GM21737 (cell line): Measurements from ENCODE around the gene CAMK1D.
"Not testable (repeated sequence)": the region's sequence is repeated elsewhere in the genome, so short reads cannot be mapped to it uniquely, and the experiment has no call there.

Experiments
- ATAC-seq: cut with Tn5 transposase; IDR thresholded peaks from one replicate; pipeline ENCODE4 v1.9.1; 2021; ENCODE audit warnings: mild to moderate bottlenecking, moderate library complexity; ENCODE audit not compliant: unreplicated experiment

The CAMK1D gene

DNA sequence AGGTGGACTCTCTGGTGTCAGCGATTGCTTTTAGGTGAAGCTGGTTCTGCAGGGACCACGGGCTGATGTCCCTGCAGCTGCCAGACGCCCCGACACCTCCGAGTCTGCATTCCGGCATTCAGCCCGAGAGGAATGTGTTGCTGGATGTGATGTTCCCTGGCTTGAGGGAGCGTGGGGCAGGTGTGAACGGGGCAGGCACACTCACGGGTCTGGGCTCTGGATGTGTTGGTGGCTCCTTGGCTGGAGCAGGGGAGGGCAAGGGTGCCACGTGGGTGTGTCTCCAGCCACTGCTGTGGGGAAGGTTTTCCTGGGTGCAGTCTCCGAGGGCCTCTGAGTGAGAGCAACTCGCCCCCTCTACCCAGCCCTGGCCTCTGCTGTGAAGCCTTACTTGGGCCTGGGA, 140.5 kb downstream of the CAMK1D start:
- no peak for ATAC-seq

DNA sequence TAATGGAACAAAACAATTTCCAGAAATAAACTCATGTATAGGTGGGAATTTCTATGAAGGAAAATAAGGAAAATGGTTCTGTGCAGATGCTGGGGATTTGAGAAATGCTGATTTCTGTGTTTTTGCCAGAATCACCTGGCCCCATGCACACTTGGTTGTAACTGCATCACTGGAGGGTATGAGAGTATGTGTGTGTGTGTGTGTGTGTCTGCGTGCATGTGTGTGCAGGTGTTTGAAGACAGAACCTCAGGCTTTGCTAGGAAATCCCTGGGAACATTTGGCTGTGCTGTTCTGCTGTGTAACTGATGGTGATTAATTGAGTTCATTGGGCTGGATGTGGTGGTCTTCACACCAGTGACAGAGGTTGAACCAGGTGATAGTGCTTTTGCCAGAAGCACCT, 141.6 kb downstream of the CAMK1D start:
- no peak for ATAC-seq

DNA sequence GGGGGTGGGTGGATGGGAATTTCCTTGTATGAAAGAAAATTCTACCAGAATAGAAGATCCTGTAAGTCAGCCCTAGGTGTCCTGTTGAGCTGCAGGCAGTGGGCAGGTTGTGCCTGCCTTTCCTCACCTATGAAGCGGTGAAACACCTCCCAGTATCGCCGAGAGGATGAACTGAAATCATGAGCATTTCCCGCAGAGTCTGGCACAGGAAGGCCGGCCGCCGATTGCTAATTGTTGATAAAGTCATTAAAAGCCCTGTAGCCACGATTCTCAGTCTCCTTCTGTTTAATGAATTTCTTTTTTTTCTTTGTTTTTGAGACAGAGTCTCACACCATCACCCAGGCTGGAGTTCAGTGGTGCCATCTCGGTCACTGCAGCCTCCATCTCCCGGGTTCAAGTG, 142.1 kb downstream of the CAMK1D start:
- ATAC-seq, result no peak

DNA sequence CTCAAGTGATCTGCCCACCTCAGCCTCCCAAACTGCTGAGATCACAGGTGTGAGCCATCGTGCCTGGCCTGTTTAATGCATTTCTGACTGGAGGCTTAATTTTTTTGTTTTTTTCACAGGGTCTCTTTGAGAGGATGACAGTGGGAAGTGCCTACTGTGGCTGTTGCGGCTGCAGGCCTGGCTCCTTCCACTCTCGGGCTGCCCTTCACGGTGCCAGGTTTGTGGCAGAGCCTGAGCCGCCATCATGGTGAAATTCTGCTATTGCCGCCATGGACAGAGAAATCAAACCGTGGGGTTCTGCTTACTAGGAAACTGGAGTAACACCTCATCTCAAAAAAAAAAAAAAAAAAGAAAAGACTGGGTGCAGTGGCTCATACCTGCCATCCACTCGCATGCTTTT, 142.7 kb downstream of the CAMK1D start:
- ATAC-seq, result no peak

DNA sequence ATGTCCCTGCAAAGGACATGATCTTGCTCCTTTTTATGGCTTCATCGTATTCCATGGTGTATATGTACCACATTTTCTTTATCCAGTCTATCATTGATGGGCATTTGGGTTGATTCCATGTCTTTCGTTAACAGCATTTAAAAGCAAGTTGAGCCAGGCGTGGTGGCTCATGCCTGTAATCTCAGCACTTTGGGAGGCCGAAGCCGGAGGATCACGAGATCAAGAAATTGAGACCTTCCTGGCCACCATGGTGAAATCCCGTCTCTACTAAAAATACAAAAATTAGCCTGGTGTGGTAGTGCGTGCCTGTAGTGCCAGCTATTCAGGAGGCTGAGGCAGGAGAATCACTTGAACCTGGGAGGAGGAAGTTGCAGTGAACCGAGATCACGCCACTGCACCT, 147.7 kb downstream of the CAMK1D start:
- not testable (repeated sequence) for ATAC-seq

DNA sequence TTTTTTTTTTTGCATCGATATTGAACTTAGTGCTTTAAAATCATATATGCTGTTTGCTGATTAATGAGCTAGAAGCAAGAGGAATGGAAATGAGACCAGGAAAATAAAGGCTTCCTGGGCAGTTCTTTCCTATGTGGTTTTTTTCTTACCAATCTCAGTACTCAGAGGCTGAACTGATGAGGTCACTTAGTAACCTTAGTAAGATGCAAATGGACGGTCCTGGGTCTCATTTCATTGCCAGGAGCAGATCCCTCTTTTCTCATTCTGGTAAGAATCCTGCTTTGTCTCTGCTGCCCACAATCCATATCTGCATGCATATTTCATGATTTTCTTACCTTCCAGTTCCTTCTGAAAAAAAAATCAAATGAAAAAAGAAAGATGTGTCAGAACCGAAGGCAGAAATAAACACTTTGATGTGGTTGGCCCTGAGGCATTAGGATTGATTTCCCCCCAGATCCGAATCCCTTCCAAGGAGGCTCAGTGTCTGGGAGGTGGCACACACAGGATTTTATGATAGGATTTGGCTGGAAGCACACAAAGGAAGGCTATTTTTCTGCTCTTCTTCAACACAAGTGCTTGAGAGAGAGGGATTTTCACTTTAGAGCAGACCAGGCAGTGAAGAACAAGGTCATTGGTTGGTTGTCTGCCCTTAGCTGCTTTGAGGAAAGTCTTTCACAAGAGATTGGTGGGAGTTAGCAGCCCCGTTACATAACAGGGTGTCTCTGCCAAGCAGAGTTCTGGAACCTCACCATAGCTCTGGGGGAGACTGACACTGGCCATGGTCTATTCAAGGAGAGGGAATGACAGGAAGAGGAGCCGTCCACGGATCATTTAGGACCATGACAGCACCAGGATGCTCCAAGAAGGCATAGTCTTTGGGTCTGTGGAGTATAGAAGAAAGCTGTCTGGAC, 150.0 kb downstream of the CAMK1D start:
- no peak for ATAC-seq

DNA sequence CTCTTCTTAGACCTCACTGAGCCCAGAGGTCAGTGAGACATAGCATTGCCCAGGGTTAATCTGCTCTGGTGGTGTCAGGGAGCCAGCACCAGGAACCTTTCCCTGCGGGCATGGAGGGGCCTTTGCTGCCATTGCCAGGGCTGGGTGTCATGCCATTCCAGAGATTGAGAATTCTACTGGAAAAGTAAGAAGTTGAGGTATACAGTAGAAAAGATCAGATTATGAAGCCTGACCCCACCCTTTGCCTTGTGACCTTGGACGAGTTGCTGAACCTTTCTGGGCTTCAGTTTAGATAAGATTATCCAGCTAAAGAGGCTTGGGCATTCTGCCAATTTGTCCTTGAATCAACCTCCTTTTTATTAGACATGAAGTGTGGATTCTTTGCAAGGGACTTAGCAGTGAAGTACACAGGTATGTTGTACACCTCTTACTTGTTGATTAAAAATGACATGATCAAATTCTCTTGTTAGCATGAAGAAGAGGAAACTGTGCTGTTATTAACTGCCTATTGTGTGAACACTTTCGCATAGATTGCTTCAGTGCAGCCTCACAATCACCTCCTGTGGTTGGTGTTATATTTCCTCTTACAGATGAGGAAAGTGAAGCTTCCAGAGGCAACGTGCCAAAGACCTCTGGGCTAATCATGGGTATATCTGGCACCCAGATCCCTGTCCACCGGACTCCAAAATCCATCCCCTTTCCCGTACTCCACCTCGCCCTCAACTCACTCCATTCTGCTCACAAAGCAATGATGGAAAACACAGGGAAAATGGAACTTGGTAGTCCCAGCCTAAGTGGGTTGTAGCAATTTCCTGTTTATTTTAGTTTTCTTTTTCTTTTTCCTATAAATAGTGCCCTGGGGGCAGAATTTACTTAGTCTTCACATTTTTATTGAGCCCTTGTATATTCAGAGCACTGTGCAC, 151.3 kb downstream of the CAMK1D start:
- no peak for ATAC-seq

DNA sequence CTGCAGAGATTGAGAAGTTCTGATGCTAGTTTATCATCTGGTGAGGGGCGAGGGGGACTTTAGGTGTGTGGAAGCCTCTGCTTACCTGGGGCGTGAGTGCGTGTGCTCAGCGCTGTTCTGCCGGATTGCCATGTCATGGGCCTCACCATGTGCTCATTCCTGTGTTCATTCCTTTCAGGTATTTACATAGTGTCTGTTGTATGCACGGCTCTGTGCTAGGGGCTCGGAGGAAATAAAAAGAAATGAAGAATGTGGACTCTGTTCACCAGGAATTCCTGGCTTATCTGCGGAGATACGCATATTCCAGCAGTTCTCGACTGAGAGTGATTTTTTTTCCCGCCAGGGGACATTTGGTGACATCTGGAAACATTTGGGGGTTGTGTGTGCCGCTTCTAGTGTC, 152.0 kb downstream of the CAMK1D start:
- no peak for ATAC-seq

DNA sequence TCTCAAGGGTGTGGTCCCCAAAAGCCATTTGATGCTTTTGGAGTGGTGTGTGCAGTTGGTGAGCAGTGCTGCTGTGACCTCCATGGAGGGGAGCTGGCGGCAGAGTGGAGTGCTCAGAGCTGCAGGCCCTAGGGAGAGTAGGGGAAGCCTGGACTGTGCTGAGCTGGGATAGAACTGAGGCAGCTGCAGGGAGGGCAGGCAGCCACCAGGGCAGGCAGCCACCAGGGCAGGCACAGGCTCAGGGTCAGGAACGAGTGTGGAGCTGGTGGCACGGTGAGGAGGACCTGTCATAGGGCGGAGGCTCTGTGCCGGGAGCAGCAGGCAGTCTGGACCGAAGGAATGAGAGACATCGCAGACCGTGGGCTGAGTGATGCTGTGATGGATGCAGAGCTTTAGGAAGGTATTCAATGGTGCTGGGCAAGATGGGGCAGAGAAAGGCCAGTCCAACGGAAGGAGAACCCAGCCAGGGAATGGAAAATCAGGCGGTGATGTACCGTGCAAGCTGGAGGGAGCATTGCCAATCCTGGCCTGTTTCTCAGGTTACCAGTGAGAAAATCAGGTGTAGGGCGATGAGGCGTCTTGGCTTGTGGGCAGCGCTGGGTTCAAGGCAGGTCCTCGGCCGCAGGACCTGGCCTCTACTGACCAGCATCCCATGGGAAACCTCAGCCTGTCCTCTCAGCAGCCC, 152.6 kb downstream of the CAMK1D start:
- no peak for ATAC-seq

- no peak for ATAC-seq
Measured at GRCh38 chr10:12502526-12503274, 153.4 kb downstream of the CAMK1D start.

DNA sequence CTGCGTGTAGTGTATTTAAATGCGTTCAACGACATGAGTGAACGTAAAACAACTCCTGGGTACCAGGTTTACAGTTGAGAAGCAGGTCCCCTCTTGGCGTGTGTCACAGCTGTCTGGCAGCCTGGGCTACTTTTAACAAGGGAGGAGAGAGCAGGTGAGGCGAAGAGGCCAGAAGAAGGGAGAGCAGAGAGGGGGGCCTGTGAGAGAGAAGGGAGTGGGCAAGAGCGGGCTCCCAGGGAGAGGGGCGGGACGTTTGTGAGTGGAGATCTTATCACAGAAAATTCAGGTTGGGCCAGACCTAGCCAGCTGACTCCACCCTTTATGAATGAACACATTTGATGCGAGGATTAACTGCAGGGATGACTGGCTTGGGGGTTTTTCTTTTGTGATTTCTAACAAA, 154.0 kb downstream of the CAMK1D start:
- no peak for ATAC-seq

- no peak for ATAC-seq
Measured at GRCh38 chr10:12504176-12504575, 154.8 kb downstream of the CAMK1D start.

DNA sequence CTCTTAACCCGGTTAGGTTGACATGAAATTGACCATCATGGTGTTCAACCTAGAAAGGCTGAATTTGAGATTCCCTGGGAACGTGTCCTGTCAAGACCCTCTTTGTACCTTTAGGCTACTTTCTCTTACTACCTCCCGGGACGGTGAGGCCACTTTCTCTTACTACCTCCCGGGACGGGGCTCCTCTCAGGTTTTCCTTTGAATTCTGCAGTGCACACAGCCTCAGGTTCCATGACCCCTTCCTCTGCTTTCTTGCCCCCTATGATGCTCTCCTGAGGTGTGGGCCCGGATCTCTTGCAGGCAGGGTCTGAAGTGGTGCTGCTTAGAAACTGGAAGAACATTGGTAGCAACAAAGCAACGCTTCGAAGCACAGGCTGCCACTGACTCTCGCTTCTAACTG, 155.3 kb downstream of the CAMK1D start:
- no peak for ATAC-seq

- ATAC-seq, result no peak
Measured at GRCh38 chr10:12505683-12506082, 156.3 kb downstream of the CAMK1D start.

DNA sequence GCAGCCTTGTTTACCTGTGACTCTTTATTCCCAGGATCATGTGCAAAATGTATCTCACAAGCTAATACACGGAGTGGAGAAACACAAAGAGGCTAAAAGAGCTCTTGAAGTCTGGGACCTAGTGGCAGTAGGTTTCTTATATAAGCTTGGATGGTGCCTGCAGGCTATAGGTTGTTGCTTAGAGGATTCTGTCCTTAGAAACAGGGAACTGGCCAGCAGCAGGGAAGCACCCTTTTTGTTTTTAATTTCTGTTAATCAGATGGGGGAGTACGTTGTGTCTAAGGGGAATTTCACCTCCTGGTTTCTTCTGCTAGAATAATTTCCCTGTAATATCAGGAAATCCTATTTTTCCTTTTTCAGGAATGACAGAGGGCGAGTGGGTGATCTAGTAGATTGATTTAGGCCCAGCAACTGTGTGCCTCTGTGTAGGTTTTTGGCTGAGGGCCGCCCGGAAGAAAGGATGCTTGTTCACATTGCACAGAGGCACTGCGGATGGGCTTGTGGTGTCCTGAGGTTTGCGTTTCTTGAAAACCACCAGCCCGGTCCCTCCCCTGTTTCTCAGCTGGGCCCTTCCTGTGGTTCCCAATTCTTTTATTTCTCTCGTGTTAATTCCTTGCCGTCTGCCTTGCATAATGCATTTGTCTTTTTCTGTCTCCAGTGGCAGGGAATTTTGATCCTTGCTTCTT, 158.0 kb downstream of the CAMK1D start:
- no peak for ATAC-seq

DNA sequence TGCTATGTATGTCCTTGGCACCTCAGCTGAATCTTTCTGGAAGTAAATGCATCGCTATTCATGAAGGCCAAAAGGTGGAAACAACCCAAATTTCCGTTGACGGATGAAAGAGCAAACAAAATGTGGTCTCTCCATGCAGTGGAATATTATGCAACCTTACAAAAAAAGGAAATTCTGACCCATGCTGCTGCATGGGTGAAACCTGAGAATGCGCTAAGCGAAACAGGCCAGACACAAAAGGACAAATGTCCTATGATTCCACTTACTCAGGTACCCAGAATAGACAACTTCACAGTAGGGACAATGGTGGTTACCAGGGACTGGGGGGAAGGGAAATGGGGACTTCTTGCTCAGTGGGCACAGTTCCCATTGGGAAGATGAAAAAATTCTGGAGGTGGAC, 158.8 kb downstream of the CAMK1D start:
- no peak for ATAC-seq

DNA sequence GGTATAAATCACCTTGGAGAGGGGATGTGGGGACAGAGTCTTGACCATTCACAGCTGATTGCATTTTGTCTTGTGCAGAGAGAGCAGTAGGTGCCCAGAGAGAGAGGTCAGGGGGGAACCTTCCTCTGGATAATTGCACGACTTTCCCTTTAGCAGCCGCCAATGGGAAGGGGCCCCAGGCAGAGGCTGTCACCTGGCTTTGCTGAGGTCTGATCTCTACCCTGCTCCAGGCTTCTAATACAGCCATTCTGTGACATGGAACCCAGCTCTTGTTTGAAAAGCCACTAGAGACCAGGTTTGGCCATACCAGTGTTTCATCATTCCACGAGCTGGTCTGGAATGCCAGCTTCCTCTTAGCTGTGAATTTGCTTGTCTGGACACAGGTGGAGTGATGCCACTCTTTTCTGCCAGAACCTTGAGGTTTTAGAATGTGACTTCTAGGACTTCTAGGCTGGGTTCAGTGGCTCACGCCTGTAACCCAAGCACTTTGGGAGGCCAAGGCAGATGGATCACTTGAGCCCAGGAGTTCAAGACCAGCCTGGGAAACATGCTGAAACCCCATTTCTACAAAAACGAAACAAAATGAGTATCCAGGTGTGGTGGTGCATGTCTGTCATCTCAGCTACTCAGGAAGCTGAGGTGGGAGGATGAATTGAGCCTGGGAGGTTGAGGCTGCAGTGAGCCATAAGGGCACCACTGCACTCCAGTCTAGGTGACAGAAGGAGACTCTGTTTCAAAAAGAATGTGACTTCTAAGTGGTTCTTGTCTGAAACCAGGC, 159.9 kb downstream of the CAMK1D start:
- no peak for ATAC-seq

- no peak for ATAC-seq
Measured at GRCh38 chr10:12509794-12510100, 160.4 kb downstream of the CAMK1D start.

- no peak for ATAC-seq
Measured at GRCh38 chr10:12510501-12510941, 161.2 kb downstream of the CAMK1D start.
